GM06990 (cell line): ENCODE data around the gene NECAB3.
"Not testable (repeated sequence)": the region's sequence is repeated elsewhere in the genome, so short reads cannot be mapped to it uniquely, and the experiment has no call there.

Experiments
- DNase-seq: peaks from one replicate; pipeline ENCODE4 v3.0.0-alpha.2; 2011; ENCODE audit not compliant: insufficient read length; ENCODE audit errors: extremely low read depth
- H3K27me3 ChIP-seq: replicated peaks from 2 replicates; pipeline ENCODE4 v1.6.0; 2011; ENCODE audit warnings: low read length; ENCODE audit not compliant: control insufficient read depth, insufficient read depth
- H3K36me3 ChIP-seq: 2 replicates; pipeline ENCODE4 v1.5.1; 2011; ENCODE audit warnings: low read length; ENCODE audit not compliant: control insufficient read depth, insufficient read depth
- H3K4me3 ChIP-seq: replicated peaks from 2 replicates; pipeline ENCODE4 v1.5.1; 2011; ENCODE audit warnings: low read depth, mild to moderate bottlenecking, control low read depth, low read length
- TF ChIP-seq, protein P1 (sequence below): IDR thresholded peaks from 2 replicates; pipeline ENCODE4 v1.5.1; 2011; ENCODE audit warnings: low read length, control low read depth, mild to moderate bottlenecking, inconsistent platforms; ENCODE audit not compliant: insufficient read depth, poor library complexity, severe bottlenecking

Gene NECAB3

DNA sequence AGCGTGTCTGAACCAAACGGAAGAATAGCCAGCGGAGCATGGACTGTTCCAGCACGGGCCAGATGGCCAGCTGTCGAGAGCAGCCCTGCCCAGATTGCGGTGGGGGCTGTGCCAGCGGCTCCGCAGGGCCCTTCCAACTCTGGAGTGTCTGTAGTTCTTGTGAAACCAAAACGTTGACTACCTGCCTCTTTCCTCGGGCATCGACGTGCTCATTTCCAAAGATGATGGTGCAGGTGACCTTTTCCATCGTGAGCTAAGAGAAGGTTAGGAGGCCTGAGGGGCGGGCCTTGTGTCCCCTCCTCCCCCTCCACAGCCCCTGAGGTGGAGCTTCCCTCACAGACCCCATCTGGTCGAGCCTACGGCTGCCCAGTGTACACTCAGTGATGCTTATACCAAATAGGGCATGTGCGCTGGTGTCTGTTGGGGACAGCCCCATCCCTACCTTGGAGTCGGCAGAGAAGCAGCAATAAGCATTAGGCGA lies 25.0 kb downstream of the NECAB3 start:
- Histone ChIP-seq H3K36me3 (peaks cover 5% of the 10 kb centered on the region), H3K27me3 (no peaks in the 10 kb centered on the region), H3K4me3 (no peak overlapping the region)
- no peak for DNase-seq
- TF ChIP-seq, protein P1, sequence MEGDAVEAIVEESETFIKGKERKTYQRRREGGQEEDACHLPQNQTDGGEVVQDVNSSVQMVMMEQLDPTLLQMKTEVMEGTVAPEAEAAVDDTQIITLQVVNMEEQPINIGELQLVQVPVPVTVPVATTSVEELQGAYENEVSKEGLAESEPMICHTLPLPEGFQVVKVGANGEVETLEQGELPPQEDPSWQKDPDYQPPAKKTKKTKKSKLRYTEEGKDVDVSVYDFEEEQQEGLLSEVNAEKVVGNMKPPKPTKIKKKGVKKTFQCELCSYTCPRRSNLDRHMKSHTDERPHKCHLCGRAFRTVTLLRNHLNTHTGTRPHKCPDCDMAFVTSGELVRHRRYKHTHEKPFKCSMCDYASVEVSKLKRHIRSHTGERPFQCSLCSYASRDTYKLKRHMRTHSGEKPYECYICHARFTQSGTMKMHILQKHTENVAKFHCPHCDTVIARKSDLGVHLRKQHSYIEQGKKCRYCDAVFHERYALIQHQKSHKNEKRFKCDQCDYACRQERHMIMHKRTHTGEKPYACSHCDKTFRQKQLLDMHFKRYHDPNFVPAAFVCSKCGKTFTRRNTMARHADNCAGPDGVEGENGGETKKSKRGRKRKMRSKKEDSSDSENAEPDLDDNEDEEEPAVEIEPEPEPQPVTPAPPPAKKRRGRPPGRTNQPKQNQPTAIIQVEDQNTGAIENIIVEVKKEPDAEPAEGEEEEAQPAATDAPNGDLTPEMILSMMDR: no peak

GRCh38 chr20:33648396-33649004 lies 25.7 kb downstream of the NECAB3 start:
- peaks cover 7% of the 10 kb centered on the region for H3K36me3 ChIP-seq
- H3K4me3 ChIP-seq: no peak overlapping the region
- DNase-seq: no peak
- TF ChIP-seq, protein P1: no peak
- no peaks in the 10 kb centered on the region for H3K27me3 ChIP-seq

GRCh38 chr20:33647603-33648395 lies 26.4 kb downstream of the NECAB3 start:
- H3K36me3 ChIP-seq: peaks cover 7% of the 10 kb centered on the region
- H3K4me3 ChIP-seq: no peak overlapping the region
- TF ChIP-seq, protein P1: no peak
- DNase-seq: no peak
- H3K27me3 ChIP-seq: no peaks in the 10 kb centered on the region

- H3K27me3 ChIP-seq, DNase-seq, H3K36me3 ChIP-seq, H3K4me3 ChIP-seq: not testable (repeated sequence)
Measured at GRCh38 chr20:33646959-33647602, 27.1 kb downstream of the NECAB3 start.

DNA sequence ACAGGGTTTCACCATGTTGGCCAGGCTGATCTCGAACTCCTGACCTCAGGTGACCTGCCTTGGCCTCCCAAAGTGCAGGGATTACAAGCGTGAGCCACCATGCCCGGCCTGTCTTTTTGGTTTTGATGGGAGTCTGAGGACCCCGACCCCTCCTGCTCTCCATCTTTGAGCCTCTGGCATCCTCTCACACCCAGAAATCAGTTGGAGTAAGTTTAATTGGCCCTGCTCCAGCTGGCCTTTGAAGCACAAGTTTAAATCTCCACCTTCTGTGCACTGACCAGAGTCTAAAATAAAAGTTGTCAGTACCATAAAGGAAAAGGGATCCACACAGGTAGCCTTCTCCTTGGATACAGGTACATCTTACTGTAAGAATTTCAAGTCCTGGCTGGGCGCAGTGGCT lies 28.0 kb downstream of the NECAB3 start:
- no peak for DNase-seq
- Histone ChIP-seq H3K4me3 (no peak overlapping the region), H3K36me3 (peaks cover 7% of the 10 kb centered on the region), H3K27me3 (no peaks in the 10 kb centered on the region)
- TF ChIP-seq, protein P1: no peak

DNA sequence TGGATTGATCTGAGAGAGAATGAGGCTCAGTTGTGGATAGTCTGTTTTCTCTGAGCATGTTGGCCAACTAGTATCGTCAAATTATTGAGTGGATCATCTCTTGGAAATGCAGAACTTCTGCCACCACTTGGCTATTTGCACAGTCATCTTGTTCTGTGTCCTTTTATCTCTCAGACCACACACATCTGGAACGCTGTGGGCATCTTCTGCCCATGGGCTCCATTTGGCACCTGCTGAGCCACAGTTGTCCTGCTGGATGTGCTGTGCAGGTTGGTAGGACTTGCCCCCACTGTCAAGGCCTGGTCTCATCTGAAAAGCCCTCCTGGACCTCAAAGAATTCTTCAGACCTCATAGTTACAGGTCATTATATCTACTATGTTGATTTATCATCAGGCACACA lies 28.8 kb downstream of the NECAB3 start:
- no peak for DNase-seq
- Histone ChIP-seq H3K27me3 (no peaks in the 10 kb centered on the region), H3K36me3 (peaks cover 7% of the 10 kb centered on the region), H3K4me3 (no peak overlapping the region)
- TF ChIP-seq, protein P1: no peak
